ENCODE results near the gene HTRA1. TPM values are rescaled to one million over a fixed set of nuclear protein-coding genes. Genes with fewer than 3 reads are reported as not detected.

The HTRA1 gene
- total RNA-seq, 1 experiment from 2014 or later, result 0.70 TPM

DNA sequence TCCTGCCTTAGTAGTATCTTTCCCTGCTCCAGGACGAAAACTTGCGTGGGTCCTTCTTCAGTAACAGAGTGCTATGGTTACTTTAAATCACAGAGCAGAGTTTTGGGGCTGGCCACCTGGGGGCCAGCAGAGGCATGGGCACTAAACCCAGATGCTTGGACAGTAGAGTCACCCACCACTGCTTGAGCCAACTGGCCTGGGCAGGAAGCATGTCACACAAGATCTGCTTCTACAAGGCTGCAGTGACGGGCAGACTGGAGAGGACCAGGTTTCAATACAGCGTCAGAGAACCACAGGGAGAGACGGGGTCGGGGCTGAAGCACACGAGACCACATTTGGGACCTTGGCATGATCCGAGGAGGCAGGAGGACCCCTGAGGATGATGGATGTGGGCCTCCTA, 84.9 kb downstream of the HTRA1 start:
- TF ChIP-seq, protein P1, sequence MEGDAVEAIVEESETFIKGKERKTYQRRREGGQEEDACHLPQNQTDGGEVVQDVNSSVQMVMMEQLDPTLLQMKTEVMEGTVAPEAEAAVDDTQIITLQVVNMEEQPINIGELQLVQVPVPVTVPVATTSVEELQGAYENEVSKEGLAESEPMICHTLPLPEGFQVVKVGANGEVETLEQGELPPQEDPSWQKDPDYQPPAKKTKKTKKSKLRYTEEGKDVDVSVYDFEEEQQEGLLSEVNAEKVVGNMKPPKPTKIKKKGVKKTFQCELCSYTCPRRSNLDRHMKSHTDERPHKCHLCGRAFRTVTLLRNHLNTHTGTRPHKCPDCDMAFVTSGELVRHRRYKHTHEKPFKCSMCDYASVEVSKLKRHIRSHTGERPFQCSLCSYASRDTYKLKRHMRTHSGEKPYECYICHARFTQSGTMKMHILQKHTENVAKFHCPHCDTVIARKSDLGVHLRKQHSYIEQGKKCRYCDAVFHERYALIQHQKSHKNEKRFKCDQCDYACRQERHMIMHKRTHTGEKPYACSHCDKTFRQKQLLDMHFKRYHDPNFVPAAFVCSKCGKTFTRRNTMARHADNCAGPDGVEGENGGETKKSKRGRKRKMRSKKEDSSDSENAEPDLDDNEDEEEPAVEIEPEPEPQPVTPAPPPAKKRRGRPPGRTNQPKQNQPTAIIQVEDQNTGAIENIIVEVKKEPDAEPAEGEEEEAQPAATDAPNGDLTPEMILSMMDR (IDR thresholded peaks at IDR 0.05; ENCODE audit: insufficient read depth in 1 of 2, low read depth in 1 of 2, low read length in 1 of 2, severe bottlenecking in 1 of 2, unreplicated experiment in 1 of 2), result no peak
- intact Hi-C loops (cut with micrococcal nuclease; ENCODE audit: unreplicated experiment), result no loop called here
- H3K36me3 Mint-ChIP-seq (ENCODE audit: insufficient read depth, unreplicated experiment), result no peaks in the 10 kb centered on the region

DNA sequence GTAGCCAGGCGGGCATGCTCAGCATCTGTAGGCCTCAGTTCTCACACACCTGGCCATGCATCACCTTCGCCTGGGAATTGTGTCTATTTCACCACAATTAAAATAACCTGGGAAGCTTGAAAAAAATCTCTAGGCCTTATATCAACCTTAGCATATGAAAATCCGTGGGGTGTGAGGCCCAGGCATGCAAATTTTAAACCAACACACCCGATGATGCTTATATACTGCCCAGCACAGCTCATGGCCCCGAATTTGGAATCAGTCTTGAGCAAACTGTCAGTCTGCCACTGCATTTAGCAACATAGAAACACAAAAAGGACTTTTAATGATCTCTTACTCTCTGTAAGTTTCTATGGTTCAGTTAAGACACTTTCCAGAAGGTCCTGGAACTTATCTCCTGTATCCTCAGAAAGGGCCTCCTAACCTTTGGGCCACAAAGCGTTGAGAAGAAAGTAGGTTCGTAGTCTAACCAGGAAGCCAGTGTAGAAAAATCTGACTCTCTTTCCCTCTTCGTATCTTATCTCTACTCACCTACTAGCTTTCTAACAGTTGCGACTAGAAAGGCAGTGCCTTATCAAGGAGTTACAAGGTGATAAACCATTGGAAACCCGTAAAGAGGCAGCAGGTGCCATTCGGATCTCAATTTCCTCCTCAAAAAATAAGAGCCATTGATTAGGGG, 87.2 kb downstream of the HTRA1 start:
- H3K9me3 Mint-ChIP-seq (ENCODE audit: unreplicated experiment), result no peaks in the 10 kb centered on the region
- BruUV-seq (replicated peaks), result no TSS peak
- H3K4me3 ChIP-seq (ENCODE audit: low read depth, low read length), result no peak overlapping the region
- no peak for DNase-seq
- H3K27ac Mint-ChIP-seq (ENCODE audit: unreplicated experiment), result no peak overlapping the region
- ChIA-PET CTCF (no interaction called here), POLR2A (no interaction called here)
- no peaks in the 10 kb centered on the region for H3K4me1 Mint-ChIP-seq (ENCODE audit: low read depth, unreplicated experiment)
- no peak overlapping the region for H3K4me3 Mint-ChIP-seq (ENCODE audit: unreplicated experiment)
- H3K4me1 ChIP-seq, result peaks cover 18% of the 10 kb centered on the region
- H3K27me3 Mint-ChIP-seq (ENCODE audit: insufficient read depth, unreplicated experiment), result no peaks in the 10 kb centered on the region
- no peaks in the 10 kb centered on the region for H3K36me3 ChIP-seq (ENCODE audit: control insufficient read depth, insufficient read depth, low read length)
- H3K36me3 Mint-ChIP-seq (ENCODE audit: insufficient read depth, unreplicated experiment), result no peaks in the 10 kb centered on the region
- intact Hi-C loops (cut with micrococcal nuclease; ENCODE audit: unreplicated experiment), result no loop called here
- H3K9me3 ChIP-seq, result no peaks in the 10 kb centered on the region
- TF ChIP-seq, protein P1 (IDR thresholded peaks at IDR 0.05; ENCODE audit: insufficient read depth in 1 of 2, low read depth in 1 of 2, low read length in 1 of 2, severe bottlenecking in 1 of 2, unreplicated experiment in 1 of 2), result no peak
- H3K27me3 ChIP-seq (replicated peaks; ENCODE audit: control insufficient read depth, insufficient read depth, low read length), result no peaks in the 10 kb centered on the region

More for the DNA sequence above, 84.9 kb downstream of the HTRA1 start:
- Mint-ChIP-seq H3K4me1 (ENCODE audit: low read depth, unreplicated experiment) (no peaks in the 10 kb centered on the region), H3K27ac (ENCODE audit: unreplicated experiment) (no peak overlapping the region), H3K4me3 (ENCODE audit: unreplicated experiment) (no peak overlapping the region), H3K9me3 (ENCODE audit: unreplicated experiment) (no peaks in the 10 kb centered on the region), H3K27me3 (ENCODE audit: insufficient read depth, unreplicated experiment) (no peaks in the 10 kb centered on the region)
- BruUV-seq (replicated peaks), result no TSS peak
- H3K4me3 ChIP-seq (ENCODE audit: low read depth, low read length), result no peak overlapping the region
- ChIA-PET POLR2A (no interaction called here), CTCF (no interaction called here)
- H3K36me3 ChIP-seq (ENCODE audit: control insufficient read depth, insufficient read depth, low read length), result no peaks in the 10 kb centered on the region
- H3K27me3 ChIP-seq (replicated peaks; ENCODE audit: control insufficient read depth, insufficient read depth, low read length), result no peaks in the 10 kb centered on the region
- H3K4me1 ChIP-seq, result peaks cover 18% of the 10 kb centered on the region
- no peaks in the 10 kb centered on the region for H3K9me3 ChIP-seq
- DNase-seq, result no peak

DNA sequence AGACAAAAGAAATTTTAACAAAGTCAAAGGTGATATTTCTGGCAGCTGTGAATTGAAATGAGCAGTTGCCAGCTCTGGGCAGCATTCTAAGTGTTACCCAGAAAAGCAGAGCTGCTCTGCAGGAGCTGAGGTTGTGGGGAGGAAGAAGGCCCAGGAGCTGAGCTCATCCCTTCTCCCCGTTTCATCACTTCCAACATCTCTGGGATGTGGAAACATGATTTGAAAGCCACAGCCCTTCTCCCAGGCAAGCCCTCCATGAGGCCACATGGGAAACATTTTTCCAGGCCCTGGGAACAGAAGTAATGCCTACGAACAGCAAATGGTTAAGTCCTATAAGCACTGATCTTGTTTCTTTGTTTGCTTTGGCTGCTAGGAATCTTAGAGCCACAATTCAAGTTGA, 88.3 kb downstream of the HTRA1 start:
- no peaks in the 10 kb centered on the region for H3K27me3 ChIP-seq (replicated peaks; ENCODE audit: control insufficient read depth, insufficient read depth, low read length)
- H3K36me3 ChIP-seq (ENCODE audit: control insufficient read depth, insufficient read depth, low read length), result no peaks in the 10 kb centered on the region
- Mint-ChIP-seq H3K9me3 (ENCODE audit: unreplicated experiment) (no peaks in the 10 kb centered on the region), H3K4me1 (ENCODE audit: low read depth, unreplicated experiment) (no peaks in the 10 kb centered on the region), H3K27me3 (ENCODE audit: insufficient read depth, unreplicated experiment) (no peaks in the 10 kb centered on the region), H3K27ac (ENCODE audit: unreplicated experiment) (no peak overlapping the region), H3K4me3 (ENCODE audit: unreplicated experiment) (no peak overlapping the region), H3K36me3 (ENCODE audit: insufficient read depth, unreplicated experiment) (no peaks in the 10 kb centered on the region)
- TF ChIP-seq, protein P1 (IDR thresholded peaks at IDR 0.05; ENCODE audit: insufficient read depth in 1 of 2, low read depth in 1 of 2, low read length in 1 of 2, severe bottlenecking in 1 of 2, unreplicated experiment in 1 of 2), result no peak
- H3K4me1 ChIP-seq, result peaks cover 18% of the 10 kb centered on the region
- DNase-seq, result no peak
- ChIA-PET POLR2A (no interaction called here), CTCF (no interaction called here)
- no peaks in the 10 kb centered on the region for H3K9me3 ChIP-seq
- H3K4me3 ChIP-seq (ENCODE audit: low read depth, low read length), result no peak overlapping the region
- intact Hi-C loops (cut with micrococcal nuclease; ENCODE audit: unreplicated experiment), result no loop called here
- no TSS peak for BruUV-seq (replicated peaks)
